Stimulated activated CD4-positive, alpha-beta T cell treated with anti-CD3 and anti-CD28 coated beads, Interleukin-4, amount 100 ng/mL, for 48 hours (primary cell): ENCODE results near the gene SYNPR.
"Not testable (repeated sequence)": the region's sequence is repeated elsewhere in the genome, so short reads cannot be mapped to it uniquely, and the experiment has no call there.

Experiments
- DNase-seq, 2 donors: peaks; one replicate each; pipeline ENCODE4 v3.0.0-alpha.2; 2020; ENCODE audit warnings: low read depth in 2 of 2

SYNPR gene

GRCh38 chr3:63624941-63625560, 346.9 kb downstream of the SYNPR start:
- DNase-seq = no peak

DNA sequence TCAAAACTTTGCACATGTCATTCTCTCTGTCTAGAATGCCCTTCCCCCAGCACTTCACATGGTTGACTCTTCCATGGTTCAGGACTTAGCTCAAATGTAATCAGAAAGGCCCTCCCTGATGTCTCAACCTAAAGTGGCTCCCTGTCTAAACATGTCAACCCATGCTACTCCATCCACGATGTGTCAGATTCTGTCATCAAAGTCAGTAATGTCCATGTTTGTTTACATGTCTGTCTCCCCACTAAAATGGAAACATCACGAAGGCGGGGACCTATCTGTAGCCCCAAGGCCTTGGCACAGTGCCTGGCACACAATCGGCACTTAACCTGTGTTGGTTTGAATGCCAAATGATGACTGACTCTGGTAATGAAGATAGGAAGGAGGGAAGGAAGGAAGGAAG, 353.6 kb downstream of the SYNPR start:
- no peak for DNase-seq

GRCh38 chr3:63635186-63635585, 357.1 kb downstream of the SYNPR start:
- DNase-seq = no peak

DNA sequence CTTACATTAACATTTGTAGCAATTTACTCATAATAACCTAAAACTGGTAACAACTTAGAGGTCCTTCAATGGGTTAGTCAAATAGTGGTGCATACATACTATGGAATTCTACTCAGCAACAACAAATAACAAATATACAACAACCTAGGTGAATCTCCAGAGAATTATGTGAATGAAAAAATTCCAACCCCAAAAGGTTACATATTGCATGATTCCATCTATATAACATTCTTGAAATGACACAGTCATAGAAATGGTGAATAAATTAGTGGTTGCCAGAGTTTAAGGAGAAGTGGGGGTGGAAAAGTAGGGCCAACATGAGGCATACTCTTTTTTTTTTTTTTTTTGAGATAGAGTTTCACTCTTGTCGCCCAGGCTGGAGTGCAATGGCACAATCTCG, 361.7 kb downstream of the SYNPR start:
- no peak for DNase-seq

DNA sequence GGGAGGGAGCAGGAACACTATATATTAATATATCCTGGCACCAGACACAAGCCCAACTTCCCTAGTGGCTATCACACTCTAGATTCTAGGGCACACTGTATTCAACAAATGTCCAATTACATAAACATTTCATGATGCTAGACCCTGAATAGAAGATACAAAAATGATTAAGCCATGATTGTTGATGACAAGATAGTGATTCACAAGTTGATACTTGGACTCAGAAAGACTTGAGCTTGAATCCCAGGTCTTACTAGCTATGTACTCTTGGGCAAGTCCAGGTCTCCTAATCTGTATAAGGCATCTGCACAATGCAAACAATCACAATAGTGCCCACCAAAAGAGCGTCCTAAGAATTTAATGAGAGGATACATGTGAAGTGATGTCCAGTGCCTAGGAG, 364.4 kb downstream of the SYNPR start:
- DNase-seq = no peak

DNA sequence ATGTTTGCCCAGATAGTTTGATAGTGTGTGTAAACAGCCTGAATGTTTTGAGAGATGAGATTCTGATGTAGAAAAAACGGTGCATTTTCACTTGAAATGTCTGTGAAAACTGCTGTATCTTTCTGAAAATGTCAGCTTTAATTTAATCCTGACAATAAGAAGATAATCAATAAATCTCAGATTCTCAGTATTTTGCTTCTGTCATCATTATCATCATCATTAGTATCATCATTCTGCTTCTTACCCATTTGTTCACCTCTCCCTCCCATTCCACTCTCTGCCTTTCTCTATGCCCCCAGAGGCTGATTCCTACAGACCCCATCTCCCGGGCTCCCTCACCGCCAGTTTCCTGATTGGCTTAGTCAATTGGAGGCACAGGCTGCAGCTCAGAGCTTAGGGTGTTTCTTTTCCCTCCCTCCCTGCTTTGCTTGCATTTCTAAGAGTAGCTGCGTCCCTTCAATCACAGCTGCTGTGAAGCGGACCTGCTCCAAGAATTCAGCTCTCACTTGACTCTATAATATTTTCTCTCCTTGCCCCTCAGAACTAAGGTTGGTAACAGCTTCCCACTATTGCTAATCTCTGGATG, 366.2 kb downstream of the SYNPR start:
- DNase-seq = no peak

- not testable (repeated sequence) for DNase-seq
These were observed 367.0 kb downstream of the SYNPR start for GRCh38 chr3:63644928-63645781.

DNA sequence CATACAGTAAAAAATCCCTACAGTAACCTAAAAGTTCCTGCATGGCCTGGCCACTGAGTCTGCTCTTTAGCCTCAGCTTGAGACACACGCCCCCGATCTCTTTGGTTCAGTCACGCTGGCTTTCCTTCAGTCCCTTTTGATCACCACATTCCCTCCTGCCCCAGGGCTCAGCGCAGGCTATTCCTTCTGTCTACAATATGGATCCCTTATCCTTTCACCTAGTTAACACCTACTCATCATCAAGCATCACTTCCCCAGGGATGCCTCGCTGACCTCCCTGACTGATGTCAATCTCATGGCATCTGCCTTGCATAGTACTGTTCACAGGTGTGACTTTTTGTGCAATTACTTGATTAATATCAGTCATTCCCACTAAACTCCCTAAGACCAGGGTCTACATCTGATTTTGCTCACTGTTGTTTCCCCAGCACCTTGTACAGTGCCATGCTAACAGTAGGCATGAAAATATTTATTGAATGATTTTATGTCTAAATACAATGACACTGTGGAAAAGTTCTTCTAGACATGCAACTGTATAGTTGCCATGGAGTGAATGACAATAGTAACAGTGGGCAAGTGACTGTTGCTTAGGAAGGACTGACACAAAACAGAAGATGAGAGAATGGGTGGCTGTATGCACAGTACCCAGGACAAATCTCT, 374.1 kb downstream of the SYNPR start, which contains the start of gene SNTN:
TSS of gene SNTN (plus strand) at position 610 of the 660 bp plus-strand sequence. CDS start at position 623, 13 bp downstream.
- no peak for DNase-seq

DNA sequence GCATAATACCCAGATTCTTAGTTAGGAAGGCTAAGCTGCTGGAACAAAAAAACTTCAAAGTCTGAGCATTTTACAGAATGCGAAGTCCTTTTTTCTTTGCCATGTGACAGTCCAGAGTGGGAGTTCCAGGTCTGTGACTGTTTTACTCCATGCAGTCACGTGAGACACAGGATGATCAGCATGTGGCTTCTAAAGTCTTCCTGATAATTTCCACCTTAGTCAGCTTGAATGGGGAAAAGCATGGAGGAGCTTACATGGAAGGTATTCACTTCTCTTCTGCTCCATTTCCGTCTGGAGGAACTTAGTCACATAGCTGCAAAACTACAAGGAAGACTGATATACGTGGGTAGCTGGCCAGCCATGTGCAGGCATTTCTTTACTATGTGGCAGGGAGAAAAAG, 376.1 kb downstream of the SYNPR start:
- no peak for DNase-seq

DNA sequence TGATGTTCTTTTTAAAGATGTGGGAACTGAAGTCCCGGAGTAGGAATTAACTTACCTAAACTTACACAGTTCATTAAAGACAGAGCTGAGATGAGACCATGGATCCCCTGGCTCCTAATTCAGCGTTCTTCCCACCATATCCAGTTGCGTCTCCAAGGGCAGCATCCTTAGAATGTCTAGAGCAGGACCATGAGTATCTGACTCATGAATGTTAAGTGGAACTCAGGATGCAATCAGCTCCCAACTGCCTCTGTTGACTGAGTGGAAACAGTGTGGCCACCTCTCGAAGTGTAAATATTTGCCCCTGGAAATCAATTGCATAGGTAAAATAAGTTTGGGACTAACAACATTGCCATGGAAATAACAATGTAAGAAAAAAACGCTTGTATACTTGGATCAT, 376.8 kb downstream of the SYNPR start:
- DNase-seq = no peak

GRCh38 chr3:63655519-63655918, 377.4 kb downstream of the SYNPR start:
- DNase-seq = no peak

- DNase-seq = no peak
These were observed 378.7 kb downstream of the SYNPR start for GRCh38 chr3:63656786-63657185.

DNA sequence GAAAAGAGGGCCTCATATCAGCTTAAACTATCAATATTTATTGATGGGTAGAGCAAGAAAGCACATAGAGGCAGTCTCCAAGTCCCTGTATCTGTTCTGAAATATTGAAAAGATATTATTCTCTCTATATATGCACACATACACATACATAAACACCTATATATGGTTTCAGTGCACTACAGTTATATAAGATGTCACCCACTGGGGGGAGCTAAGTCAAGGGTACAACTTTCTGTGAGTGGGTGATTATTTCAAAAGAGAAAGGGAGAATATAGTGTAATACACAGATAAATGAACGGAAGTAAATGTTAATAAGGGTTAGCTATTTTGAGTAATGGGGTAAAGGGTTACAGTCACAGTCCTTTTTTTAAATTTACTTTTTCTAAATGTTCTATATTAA, 383.1 kb downstream of the SYNPR start:
- no peak for DNase-seq

- DNase-seq = no peak
These were observed 383.9 kb downstream of the SYNPR start for GRCh38 chr3:63662011-63662410.

DNA sequence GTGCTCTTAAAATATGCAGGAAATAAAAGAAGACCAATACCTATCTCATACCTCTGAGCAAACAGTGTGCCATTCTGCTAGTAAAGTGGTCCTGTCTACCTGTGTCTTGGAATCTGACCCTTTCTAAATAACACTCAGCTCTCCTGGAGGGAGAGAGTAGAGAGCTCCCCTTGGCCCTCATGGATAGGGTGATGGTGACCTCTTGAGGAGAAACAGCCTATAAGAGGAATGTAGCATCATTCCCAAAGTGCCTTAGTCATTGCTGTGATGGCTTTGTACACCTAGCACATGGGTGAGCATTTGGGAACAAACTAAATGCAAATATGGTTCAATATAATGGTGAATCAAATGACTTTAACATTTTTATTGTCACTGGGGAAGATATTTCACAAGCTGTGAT, 384.4 kb downstream of the SYNPR start:
- no peak for DNase-seq
